ENCODE measurements around the gene MAP3K7.

DNA sequence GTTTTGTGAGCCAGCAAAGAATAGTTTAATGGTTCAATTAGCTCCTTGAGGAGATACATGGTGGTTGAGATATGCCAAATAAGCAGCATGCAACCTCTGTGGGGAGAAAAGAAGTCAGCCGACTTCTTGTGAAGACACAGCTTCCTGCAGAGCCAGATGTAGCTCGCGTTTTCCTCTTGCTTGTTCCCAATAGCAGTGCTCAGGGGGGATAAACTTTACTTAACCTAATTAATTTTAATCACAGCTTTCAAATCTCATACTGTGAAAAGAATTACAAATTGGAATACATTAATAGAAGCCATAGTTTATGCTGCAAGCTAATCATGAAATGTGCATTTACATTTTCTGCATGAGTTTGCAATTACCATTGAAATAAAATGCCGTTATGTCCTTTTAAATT lies 106.2 kb downstream of the MAP3K7 start:
- TF ChIP-seq, protein P1, sequence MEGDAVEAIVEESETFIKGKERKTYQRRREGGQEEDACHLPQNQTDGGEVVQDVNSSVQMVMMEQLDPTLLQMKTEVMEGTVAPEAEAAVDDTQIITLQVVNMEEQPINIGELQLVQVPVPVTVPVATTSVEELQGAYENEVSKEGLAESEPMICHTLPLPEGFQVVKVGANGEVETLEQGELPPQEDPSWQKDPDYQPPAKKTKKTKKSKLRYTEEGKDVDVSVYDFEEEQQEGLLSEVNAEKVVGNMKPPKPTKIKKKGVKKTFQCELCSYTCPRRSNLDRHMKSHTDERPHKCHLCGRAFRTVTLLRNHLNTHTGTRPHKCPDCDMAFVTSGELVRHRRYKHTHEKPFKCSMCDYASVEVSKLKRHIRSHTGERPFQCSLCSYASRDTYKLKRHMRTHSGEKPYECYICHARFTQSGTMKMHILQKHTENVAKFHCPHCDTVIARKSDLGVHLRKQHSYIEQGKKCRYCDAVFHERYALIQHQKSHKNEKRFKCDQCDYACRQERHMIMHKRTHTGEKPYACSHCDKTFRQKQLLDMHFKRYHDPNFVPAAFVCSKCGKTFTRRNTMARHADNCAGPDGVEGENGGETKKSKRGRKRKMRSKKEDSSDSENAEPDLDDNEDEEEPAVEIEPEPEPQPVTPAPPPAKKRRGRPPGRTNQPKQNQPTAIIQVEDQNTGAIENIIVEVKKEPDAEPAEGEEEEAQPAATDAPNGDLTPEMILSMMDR (IDR thresholded peaks at IDR 0.05): no peak
- TF ChIP-seq POLR2AphosphoS5 (IDR thresholded peaks at IDR 0.05): no peak
- no peak for TF ChIP-seq POLR2A (IDR thresholded peaks at IDR 0.05)

All from stomach (tissue), 4 donors.